Stimulated activated CD8-positive, alpha-beta memory T cell treated with anti-CD3 and anti-CD28 coated beads, Interleukin-7, amount 100 ng/mL, for 4 hours (primary cell): ENCODE measurements around the gene CALU.

Experiments
- DNase-seq, 2 donors: peaks; one replicate each; pipeline ENCODE4 v3.0.0-alpha.2; 2020; ENCODE audit warnings: low read depth in 2 of 2

Gene CALU

DNA sequence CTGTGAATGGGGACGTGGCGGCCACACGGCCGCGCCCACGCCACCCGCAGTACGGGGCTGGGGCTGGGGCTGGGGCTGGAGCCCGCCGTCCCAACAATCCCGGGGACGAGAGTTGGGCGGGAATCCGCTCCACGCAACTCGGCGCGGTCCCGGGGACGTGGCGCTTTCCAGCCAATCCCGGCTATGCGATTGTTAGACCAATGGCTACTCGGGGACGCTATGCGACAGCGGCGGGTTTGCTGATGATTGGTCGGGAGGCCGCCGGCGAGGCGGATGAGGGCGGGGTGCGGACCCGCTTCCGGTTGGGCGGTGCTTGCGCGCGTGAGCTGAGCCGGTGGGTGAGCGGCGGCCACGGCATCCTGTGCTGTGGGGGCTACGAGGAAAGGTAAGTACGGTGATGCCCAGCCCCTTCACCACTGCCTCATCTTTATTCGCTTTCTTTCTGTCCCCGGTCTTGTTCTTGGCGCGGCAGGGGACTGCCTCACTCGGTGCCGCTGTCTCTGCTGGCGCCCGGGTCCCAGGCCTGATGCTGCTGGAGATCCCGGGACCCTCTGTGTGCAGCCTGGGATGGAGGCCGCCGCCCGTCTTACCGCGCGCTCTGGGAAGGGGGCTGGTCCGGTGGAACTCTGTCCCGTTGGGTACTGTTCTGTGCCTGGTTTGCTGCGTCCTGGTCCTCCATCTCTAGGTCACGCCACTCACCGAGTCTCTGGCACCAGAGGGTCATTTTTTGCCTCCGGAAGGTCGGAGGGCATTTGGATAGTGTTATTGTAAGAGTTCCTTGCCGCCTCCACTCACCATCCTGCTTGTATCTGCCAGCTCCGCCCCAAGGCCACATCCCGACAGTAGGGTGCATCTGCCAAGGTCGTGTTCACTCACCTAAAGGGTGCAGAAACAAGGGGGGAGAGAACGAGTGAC lies at the start of gene CALU:
Gene CALU (plus strand): TSS at position 312 of the 915 bp plus-strand sequence. CDS start 9,225 bp downstream, outside the sequence.
- peak; percentile 88 to 90 for DNase-seq

DNA sequence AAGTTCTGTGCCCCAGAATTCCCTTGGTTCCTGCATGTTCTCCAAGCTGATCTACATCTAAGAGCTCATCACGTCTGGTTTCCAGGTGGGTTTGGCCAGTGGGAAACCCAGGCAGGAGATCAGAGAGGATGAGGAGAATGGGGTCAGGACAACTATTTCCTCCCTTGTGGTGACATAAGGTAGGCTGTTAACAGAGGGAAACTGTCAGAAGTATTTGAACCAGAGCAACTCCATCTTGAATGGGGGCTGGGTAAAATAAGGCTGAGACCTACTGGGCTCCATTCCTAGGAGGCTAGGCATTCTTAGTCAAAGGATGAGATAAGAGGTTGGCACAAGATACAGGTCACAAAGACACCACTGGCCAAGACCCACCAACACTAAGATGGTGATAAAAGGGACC lies 47.9 kb upstream of the CALU start:
- no peak for DNase-seq

GRCh38 chr7:128692623-128693270 lies 46.4 kb upstream of the CALU start:
- DNase-seq: no peak

GRCh38 chr7:128693373-128694015 lies 45.7 kb upstream of the CALU start:
- no peak for DNase-seq

- DNase-seq: no peak
Measured at GRCh38 chr7:128694738-128695137, 44.4 kb upstream of the CALU start.

- DNase-seq: peak in 1 of 2 donors; percentile 3
Measured at GRCh38 chr7:128697302-128697905, 41.8 kb upstream of the CALU start.

- no peak for DNase-seq
Measured at GRCh38 chr7:128699196-128699712, 39.9 kb upstream of the CALU start.

DNA sequence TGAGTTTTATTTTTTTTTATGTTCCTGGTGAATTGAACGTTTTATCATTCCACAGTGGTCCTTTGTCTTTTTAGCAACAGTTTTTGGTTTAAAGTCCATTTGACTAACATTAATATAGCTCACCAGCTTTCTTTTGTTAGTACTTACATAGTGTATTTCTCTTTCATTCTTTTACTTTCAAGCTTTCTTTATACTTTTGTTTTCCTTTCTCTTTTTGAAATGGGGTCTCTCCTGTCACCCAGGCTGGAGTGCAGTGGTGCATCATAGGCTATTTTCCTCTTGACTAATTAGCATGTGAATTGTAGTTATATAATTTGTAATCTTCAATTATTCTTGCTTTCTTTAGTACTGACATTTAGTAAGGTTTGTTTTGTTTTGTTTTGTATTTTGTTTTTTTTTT lies 39.3 kb upstream of the CALU start:
- no peak for DNase-seq

DNA sequence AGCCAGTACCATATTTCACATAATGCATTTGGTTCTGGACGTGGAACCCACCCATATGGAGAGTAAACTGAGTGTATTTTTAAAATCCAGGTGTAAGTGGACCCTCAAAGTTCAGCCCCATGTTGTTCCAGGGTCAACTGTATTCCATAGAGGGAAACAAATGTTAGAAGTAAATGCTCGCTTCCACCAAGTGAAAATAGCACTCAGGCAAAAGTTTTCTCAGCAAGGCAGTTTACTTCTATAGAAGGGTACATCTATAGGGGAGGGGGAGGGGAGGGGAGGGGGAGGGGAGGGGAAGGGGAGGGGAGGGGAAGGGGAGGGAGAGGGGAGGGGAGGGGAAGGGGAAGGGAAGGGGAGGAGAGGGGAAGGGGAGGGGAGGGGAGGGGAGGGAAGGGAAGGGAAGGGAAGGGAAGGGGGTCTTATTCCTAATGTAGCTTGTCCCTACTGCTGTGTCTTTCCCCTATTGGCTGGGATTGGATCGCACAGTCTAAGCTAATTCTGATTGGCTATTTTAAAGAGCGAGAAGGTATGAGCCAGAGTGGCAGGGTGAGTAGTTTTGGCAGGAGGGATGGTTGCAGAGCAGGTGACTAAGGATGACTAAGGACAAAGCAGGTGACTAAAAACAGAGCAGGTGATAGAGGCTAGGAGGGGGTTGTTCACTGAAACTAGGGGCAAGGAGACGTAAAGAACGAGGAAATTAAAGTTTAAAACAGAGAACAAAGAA lies 37.9 kb upstream of the CALU start:
- DNase-seq: no peak

GRCh38 chr7:128703609-128704241 lies 35.4 kb upstream of the CALU start:
- DNase-seq: no peak

- DNase-seq: no peak
Measured at GRCh38 chr7:128705891-128706333, 33.2 kb upstream of the CALU start.

DNA sequence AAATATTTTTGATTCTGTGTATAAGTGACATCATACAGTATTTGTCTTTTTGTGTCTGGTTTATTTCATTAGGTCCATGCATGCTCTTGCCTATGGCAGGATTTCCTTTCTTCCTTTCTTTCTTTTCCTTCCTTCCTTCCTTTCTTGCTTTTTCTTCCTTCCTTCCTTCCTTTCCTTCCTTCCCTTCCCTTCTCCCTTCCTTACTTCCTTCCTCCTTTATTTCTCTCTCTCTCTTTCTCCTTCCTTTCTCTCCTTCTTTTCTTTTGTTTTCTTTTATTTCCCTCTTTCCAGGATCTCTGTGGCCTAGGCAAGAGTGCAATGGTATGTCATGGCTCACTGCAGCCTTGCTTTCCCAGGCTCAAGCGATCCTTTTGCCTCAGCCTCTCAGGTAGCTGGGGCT lies 31.4 kb upstream of the CALU start:
- no peak for DNase-seq

GRCh38 chr7:128708235-128708634 lies 30.9 kb upstream of the CALU start:
- DNase-seq: no peak

GRCh38 chr7:128708824-128709223 lies 30.3 kb upstream of the CALU start:
- DNase-seq: no peak

GRCh38 chr7:128710481-128710880 lies 28.7 kb upstream of the CALU start:
- DNase-seq: no peak

DNA sequence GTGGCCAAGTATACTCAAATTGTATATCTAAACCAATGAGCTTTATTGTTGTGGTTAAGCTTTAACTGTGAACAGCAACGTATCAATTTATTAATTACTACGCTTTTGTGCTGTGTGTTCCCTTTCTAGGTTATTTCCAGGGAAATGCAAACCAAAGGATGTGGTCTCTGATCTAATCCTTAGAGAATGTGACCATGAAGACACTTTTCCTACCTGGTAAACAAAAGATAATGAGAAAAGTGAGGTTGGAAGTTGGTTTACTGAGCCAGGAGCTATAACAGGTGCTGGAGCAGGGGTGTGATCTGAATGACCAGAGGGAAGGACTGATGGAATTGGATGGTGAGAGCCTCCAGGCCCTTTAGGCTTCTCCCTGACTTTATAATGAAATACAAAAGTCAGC lies 25.4 kb upstream of the CALU start:
- no peak for DNase-seq

GRCh38 chr7:128714701-128715495 lies 24.3 kb upstream of the CALU start:
- no peak for DNase-seq

- no peak for DNase-seq
Measured at GRCh38 chr7:128718967-128719642, 20.1 kb upstream of the CALU start.

- no peak for DNase-seq
Measured at GRCh38 chr7:128721376-128721775, 17.8 kb upstream of the CALU start.
